Measurements from ENCODE around the gene S100A7A.
A peak's percentile ranks its signal among the peaks of the same experiment; 100 is the strongest.

Gene S100A7A

DNA sequence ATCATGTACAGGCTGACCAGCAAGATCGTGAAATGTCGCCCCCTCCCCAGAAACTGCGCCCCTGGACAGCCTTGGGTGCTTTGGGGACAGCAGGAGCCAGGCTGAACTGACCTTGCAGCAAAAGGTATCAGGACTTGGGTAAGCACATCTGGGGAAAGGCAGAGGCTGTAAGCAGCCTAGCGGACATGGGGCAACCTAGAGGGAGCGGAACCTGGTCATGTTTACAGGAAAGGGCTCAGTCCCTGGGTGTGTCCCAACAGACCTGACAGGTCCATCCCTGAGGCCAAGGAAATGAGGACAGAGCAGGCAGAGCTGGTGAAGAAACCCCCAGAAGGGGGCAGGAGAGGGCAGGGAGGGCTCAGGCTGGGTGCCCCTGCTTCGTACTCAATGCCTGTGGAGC, 22.4 kb upstream of the S100A7A start:
- Histone ChIP-seq H3K27ac (replicated peaks) (peak overlapping the region; percentile 28; the same call in 1 of the 2 replicates), H3K27me3 (ENCODE audit: insufficient read depth, poor library complexity, severe bottlenecking) (no peaks in the 10 kb centered on the region), H3K4me3 (replicated peaks; ENCODE audit: insufficient read depth, low read length) (no peak overlapping the region)
- TF ChIP-seq, protein P1, sequence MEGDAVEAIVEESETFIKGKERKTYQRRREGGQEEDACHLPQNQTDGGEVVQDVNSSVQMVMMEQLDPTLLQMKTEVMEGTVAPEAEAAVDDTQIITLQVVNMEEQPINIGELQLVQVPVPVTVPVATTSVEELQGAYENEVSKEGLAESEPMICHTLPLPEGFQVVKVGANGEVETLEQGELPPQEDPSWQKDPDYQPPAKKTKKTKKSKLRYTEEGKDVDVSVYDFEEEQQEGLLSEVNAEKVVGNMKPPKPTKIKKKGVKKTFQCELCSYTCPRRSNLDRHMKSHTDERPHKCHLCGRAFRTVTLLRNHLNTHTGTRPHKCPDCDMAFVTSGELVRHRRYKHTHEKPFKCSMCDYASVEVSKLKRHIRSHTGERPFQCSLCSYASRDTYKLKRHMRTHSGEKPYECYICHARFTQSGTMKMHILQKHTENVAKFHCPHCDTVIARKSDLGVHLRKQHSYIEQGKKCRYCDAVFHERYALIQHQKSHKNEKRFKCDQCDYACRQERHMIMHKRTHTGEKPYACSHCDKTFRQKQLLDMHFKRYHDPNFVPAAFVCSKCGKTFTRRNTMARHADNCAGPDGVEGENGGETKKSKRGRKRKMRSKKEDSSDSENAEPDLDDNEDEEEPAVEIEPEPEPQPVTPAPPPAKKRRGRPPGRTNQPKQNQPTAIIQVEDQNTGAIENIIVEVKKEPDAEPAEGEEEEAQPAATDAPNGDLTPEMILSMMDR (IDR thresholded peaks at IDR 0.05; ENCODE audit: insufficient read depth, low read length) = no peak
- TF ChIP-seq POLR2AphosphoS5 (IDR thresholded peaks at IDR 0.05; ENCODE audit: low read depth) (no peak), SPI1 (IDR thresholded peaks at IDR 0.05; ENCODE audit: borderline replicate concordance, low read depth) (no peak), GABPA (IDR thresholded peaks at IDR 0.05; ENCODE audit: low read depth) (no peak)
- TF ChIP-seq, protein P2, sequence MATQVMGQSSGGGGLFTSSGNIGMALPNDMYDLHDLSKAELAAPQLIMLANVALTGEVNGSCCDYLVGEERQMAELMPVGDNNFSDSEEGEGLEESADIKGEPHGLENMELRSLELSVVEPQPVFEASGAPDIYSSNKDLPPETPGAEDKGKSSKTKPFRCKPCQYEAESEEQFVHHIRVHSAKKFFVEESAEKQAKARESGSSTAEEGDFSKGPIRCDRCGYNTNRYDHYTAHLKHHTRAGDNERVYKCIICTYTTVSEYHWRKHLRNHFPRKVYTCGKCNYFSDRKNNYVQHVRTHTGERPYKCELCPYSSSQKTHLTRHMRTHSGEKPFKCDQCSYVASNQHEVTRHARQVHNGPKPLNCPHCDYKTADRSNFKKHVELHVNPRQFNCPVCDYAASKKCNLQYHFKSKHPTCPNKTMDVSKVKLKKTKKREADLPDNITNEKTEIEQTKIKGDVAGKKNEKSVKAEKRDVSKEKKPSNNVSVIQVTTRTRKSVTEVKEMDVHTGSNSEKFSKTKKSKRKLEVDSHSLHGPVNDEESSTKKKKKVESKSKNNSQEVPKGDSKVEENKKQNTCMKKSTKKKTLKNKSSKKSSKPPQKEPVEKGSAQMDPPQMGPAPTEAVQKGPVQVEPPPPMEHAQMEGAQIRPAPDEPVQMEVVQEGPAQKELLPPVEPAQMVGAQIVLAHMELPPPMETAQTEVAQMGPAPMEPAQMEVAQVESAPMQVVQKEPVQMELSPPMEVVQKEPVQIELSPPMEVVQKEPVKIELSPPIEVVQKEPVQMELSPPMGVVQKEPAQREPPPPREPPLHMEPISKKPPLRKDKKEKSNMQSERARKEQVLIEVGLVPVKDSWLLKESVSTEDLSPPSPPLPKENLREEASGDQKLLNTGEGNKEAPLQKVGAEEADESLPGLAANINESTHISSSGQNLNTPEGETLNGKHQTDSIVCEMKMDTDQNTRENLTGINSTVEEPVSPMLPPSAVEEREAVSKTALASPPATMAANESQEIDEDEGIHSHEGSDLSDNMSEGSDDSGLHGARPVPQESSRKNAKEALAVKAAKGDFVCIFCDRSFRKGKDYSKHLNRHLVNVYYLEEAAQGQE (IDR thresholded peaks at IDR 0.05; ENCODE audit: insufficient replicate concordance, low read depth) = no peak
- DNase-seq (ENCODE audit: low read depth in 1 of 2, low spot score in 1 of 2) = peak in 1 of 2 experiments; percentile 66

DNA sequence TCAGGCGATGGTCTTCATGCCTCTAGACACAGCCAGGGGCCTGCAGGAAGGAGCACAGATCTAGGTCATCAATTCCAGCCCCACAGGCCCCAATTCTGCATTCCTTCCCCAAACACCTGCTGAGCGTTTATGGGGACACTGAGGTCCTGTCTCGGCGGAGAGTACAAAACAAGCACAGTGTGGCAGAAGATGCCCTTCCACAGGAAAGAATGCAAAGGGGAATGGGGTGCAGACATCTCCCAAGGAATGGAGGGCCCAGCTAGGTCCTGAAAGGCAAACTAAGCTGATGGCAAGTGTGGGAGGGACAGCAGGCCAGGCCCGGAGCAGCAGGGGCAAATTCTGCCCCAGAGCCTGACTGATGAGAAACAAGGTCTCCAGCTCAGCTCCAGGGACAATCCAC, 21.9 kb upstream of the S100A7A start:
- no peaks in the 10 kb centered on the region for H3K27me3 ChIP-seq (ENCODE audit: insufficient read depth, poor library complexity, severe bottlenecking)
- no peak for DNase-seq (ENCODE audit: low read depth in 1 of 2, low spot score in 1 of 2)
- no peak for TF ChIP-seq POLR2AphosphoS5 (IDR thresholded peaks at IDR 0.05; ENCODE audit: low read depth)
- TF ChIP-seq, protein P1 (IDR thresholded peaks at IDR 0.05; ENCODE audit: insufficient read depth, low read length) = no peak
- TF ChIP-seq GABPA (IDR thresholded peaks at IDR 0.05; ENCODE audit: low read depth) = no peak
- TF ChIP-seq SPI1 (IDR thresholded peaks at IDR 0.05; ENCODE audit: borderline replicate concordance, low read depth) = no peak
- TF ChIP-seq, protein P2 (IDR thresholded peaks at IDR 0.05; ENCODE audit: insufficient replicate concordance, low read depth) = no peak
- peak overlapping the region; percentile 11; the same call in 1 of the 2 replicates for H3K27ac ChIP-seq (replicated peaks)
- H3K4me3 ChIP-seq (replicated peaks; ENCODE audit: insufficient read depth, low read length) = no peak overlapping the region

DNA sequence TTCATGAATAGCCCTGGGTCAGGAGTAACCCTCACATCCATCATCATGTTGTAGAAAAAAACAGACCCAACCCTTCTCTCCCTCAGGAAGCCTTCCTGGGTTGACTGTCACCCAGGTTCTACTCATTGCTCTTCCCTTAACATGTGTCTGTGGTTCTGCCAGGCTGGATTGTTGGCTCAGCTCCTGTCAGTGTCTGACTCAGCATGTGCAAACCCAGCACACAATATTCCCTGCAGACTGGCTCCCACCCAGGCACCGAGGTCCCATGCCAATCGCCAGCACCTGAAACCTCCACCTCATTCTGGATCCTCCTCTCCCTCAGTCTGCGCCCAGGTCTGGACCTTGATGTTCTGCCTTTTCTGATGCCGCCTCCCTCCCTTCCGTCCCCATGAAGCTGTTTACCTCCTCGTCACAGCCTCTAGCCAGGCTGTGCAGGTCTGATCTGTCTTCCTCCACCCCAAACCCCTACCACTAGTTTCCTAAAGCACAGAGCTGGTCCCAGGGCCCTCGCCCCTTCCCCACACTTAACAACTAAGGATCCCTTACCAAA, 21.1 kb upstream of the S100A7A start:
- Histone ChIP-seq H3K27me3 (ENCODE audit: insufficient read depth, poor library complexity, severe bottlenecking) (no peaks in the 10 kb centered on the region), H3K4me3 (replicated peaks; ENCODE audit: insufficient read depth, low read length) (no peak overlapping the region), H3K27ac (replicated peaks) (no peak overlapping the region)
- DNase-seq (ENCODE audit: low read depth in 1 of 2, low spot score in 1 of 2) = no peak
- TF ChIP-seq, protein P2 (IDR thresholded peaks at IDR 0.05; ENCODE audit: insufficient replicate concordance, low read depth) = no peak
- TF ChIP-seq POLR2AphosphoS5 (IDR thresholded peaks at IDR 0.05; ENCODE audit: low read depth) (no peak), SPI1 (IDR thresholded peaks at IDR 0.05; ENCODE audit: borderline replicate concordance, low read depth) (no peak), GABPA (IDR thresholded peaks at IDR 0.05; ENCODE audit: low read depth) (no peak)
- TF ChIP-seq, protein P1 (IDR thresholded peaks at IDR 0.05; ENCODE audit: insufficient read depth, low read length) = no peak
